ENCODE results near the gene TPI1. TPM values are rescaled to one million over a fixed set of nuclear protein-coding genes. Genes with fewer than 3 reads are reported as not detected.

The TPI1 gene
- total RNA-seq, 1 experiment from 2014 or later = 1,607 TPM

- Histone ChIP-seq H3K36me3 (replicated peaks; ENCODE audit: control insufficient read depth, insufficient read depth, low read length) (peaks cover 36% of the 10 kb centered on the region), H3K27me3 (ENCODE audit: control insufficient read depth, insufficient read depth, low read length) (no peaks in the 10 kb centered on the region), H3K4me3 (ENCODE audit: insufficient read depth, low read depth, low read length) (no peak overlapping the region)
- DNase-seq = no peak
Measured at GRCh38 chr12:6834254-6834653, 33.1 kb upstream of the TPI1 start.

DNA sequence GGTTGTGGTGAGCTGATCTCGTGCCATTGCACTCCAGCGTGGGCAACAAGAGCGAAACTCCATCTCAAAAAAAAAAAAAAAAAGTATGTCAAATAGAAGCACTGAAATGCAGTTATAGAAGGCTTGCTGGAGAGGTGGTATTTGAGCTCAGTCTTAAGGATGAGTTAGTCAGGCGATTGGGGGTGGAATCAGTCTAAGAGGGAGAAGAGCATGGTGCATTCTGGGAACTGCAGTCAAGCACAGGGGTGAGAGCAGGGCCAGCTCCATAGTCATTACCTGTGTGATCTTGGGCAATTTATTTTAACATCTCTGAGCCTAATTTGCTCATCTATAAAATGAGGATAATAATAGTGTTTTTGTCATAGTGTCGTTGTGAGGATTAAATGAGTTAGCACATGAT lies 32.5 kb upstream of the TPI1 start:
- Histone ChIP-seq H3K36me3 (replicated peaks; ENCODE audit: control insufficient read depth, insufficient read depth, low read length) (peaks cover 40% of the 10 kb centered on the region), H3K27me3 (ENCODE audit: control insufficient read depth, insufficient read depth, low read length) (no peaks in the 10 kb centered on the region), H3K4me3 (ENCODE audit: insufficient read depth, low read depth, low read length) (no peak overlapping the region)
- DNase-seq = no peak

GRCh38 chr12:6836851-6837250 lies 30.5 kb upstream of the TPI1 start:
- Histone ChIP-seq H3K36me3 (replicated peaks; ENCODE audit: control insufficient read depth, insufficient read depth, low read length) (peaks cover 27% of the 10 kb centered on the region), H3K27me3 (ENCODE audit: control insufficient read depth, insufficient read depth, low read length) (no peaks in the 10 kb centered on the region)

GRCh38 chr12:6837370-6838060 lies 29.8 kb upstream of the TPI1 start:
- Histone ChIP-seq H3K36me3 (replicated peaks; ENCODE audit: control insufficient read depth, insufficient read depth, low read length) (peaks cover 24% of the 10 kb centered on the region), H3K27me3 (ENCODE audit: control insufficient read depth, insufficient read depth, low read length) (no peaks in the 10 kb centered on the region), H3K4me3 (ENCODE audit: insufficient read depth, low read depth, low read length) (no peak overlapping the region)
- no peak for DNase-seq

More at GRCh38 chr12:6836851-6837250, 30.5 kb upstream of the TPI1 start:
- DNase-seq = no peak
- no peak overlapping the region for H3K4me3 ChIP-seq (ENCODE audit: insufficient read depth, low read depth, low read length)

DNA sequence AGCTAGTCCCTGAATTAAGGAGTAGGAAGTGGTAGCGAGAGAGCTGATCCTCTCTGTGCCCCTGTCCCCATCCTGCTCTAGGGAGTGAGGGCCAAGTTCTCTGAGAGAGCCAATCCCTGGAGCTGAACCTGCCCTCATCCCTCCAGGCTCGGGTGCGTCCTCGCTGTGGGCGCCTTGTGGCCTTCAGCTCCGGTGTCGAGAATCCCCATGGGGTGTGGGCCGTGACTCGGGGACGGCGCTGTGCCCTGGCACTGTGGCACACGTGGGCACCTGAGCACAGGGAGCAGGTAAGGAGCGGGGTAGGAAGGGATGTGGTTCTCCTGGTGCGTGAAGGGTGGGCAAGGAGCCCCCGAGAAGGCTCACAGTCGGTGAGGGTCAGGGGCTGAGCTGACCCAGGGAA lies 28.5 kb upstream of the TPI1 start:
- no peak for DNase-seq
- H3K36me3 ChIP-seq (replicated peaks; ENCODE audit: control insufficient read depth, insufficient read depth, low read length) = peaks cover 21% of the 10 kb centered on the region
- no peak overlapping the region for H3K4me3 ChIP-seq (ENCODE audit: insufficient read depth, low read depth, low read length)
- no peaks in the 10 kb centered on the region for H3K27me3 ChIP-seq (ENCODE audit: control insufficient read depth, insufficient read depth, low read length)

DNA sequence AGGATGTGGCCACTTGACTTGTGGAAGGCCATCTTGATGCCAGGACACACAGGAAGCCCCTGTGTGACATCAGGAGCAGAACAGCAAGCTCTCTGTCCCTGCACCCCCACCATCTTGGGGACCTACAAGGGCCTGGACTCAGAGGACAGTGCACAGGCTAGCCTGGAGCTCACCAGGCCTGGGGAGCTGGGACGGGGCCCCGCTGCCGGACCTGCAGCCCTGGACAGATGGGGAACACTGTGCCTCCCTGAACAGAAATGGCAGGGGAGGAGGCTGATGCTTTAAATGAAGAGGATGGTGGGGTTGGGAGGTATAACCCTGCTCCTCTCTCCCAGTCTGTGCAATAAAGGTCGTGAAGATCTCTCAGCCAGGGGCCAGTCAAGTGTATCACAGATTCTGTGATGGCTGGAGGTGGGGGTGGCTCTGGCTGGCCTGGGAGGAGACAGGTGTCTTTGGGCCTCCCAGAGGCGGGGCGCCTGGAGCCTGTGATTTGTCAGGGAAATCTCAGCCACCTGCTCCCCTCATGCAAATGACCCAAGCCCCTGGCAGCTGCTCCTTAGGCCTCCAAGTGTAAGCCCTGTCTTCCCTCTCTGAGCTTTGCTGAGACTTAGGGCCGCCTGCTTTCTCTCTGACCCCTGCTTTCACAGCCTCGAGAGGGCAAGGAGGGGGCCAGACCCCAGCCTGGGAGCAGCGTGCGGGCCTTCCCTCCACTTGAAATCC lies 27.7 kb upstream of the TPI1 start:
- peaks cover 18% of the 10 kb centered on the region for H3K36me3 ChIP-seq (replicated peaks; ENCODE audit: control insufficient read depth, insufficient read depth, low read length)
- H3K27me3 ChIP-seq (ENCODE audit: control insufficient read depth, insufficient read depth, low read length) = no peaks in the 10 kb centered on the region
- DNase-seq = peak; percentile 89

GRCh38 chr12:6840330-6840729 lies 27.0 kb upstream of the TPI1 start:
- Histone ChIP-seq H3K27me3 (ENCODE audit: control insufficient read depth, insufficient read depth, low read length) (no peaks in the 10 kb centered on the region), H3K36me3 (replicated peaks; ENCODE audit: control insufficient read depth, insufficient read depth, low read length) (peaks cover 18% of the 10 kb centered on the region), H3K4me3 (ENCODE audit: insufficient read depth, low read depth, low read length) (no peak overlapping the region)
- DNase-seq = no peak

More for the DNA sequence above, 27.7 kb upstream of the TPI1 start:
- H3K4me3 ChIP-seq (ENCODE audit: insufficient read depth, low read depth, low read length) = no peak overlapping the region

DNA sequence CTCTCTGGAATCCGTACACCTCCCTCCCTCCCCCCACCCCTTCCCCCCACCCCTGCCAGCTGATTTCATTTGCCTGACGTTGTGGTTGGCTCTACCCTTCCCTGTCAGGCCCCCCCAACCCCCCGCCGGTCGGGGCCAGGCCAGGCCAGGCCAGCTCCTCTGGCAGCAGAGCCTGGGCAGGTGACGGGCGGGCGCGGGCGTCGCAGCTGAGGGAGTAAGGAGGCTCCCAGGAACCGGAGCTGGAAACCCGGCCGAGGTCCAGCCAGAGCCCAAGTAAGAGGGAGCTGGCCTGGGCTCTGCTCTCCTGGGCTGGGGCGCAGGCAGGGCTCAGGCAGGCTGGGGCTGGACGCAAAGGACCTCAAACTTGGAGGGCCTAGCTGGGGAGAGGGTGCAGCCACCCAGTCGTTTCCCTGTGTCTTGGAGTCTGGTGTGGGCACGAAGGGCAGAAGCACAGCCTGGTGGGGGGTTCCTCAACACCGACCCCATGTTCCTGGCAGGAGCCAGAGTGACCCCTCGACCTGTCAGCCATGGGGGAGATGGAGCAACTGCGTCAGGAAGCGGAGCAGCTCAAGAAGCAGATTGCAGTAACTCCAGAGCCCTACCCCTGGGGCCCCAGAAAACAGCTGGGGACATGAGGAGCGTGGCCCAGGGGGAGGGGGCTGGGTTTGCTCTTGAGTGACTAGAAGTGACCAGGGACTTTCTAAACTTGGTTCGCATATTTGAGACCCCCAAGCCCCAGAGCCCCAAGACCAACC lies 26.4 kb upstream of the TPI1 start, which contains the start of gene GNB3:
GNB3 (plus strand) TSS at position 165 of the 755 bp plus-strand sequence; CDS start at position 528, 363 bp downstream.
- DNase-seq = no peak
- Histone ChIP-seq H3K36me3 (replicated peaks; ENCODE audit: control insufficient read depth, insufficient read depth, low read length) (peaks cover 21% of the 10 kb centered on the region), H3K4me3 (ENCODE audit: insufficient read depth, low read depth, low read length) (no peak within 1 kb of the TSS), H3K27me3 (ENCODE audit: control insufficient read depth, insufficient read depth, low read length) (no peaks in the 10 kb centered on the region)

DNA sequence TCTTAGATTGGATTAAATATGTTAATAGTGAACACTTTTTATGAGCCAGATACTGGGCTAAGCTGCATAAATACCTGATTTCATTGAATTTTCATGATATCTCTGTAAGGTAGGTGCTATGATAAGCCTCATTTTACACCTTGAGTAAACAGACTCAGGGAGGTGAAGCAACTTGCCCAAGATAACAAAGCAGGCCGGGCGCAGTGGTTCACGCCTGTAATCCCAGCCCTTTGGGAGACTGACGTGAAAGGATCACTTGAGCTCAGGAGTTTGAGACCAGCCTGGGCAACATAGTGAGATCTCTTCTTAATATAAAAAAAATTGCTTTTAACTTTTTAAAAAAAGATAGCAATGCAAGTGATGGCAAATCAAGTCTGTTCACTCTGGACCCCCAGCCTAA lies 25.3 kb upstream of the TPI1 start:
- no peaks in the 10 kb centered on the region for H3K27me3 ChIP-seq (ENCODE audit: control insufficient read depth, insufficient read depth, low read length)
- H3K36me3 ChIP-seq (replicated peaks; ENCODE audit: control insufficient read depth, insufficient read depth, low read length) = peaks cover 24% of the 10 kb centered on the region
- DNase-seq = no peak
- H3K4me3 ChIP-seq (ENCODE audit: insufficient read depth, low read depth, low read length) = no peak overlapping the region

- H3K27me3 ChIP-seq (ENCODE audit: control insufficient read depth, insufficient read depth, low read length) = no peaks in the 10 kb centered on the region
- peaks cover 30% of the 10 kb centered on the region for H3K36me3 ChIP-seq (replicated peaks; ENCODE audit: control insufficient read depth, insufficient read depth, low read length)
- peak; percentile 73 for DNase-seq
- H3K4me3 ChIP-seq (ENCODE audit: insufficient read depth, low read depth, low read length) = no peak overlapping the region
Measured at GRCh38 chr12:6843118-6843902, 24.0 kb upstream of the TPI1 start.

GRCh38 chr12:6845395-6845794 lies 21.9 kb upstream of the TPI1 start:
- Histone ChIP-seq H3K36me3 (replicated peaks; ENCODE audit: control insufficient read depth, insufficient read depth, low read length) (peaks cover 40% of the 10 kb centered on the region), H3K4me3 (ENCODE audit: insufficient read depth, low read depth, low read length) (no peak overlapping the region), H3K27me3 (ENCODE audit: control insufficient read depth, insufficient read depth, low read length) (no peaks in the 10 kb centered on the region)
- no peak for DNase-seq

DNA sequence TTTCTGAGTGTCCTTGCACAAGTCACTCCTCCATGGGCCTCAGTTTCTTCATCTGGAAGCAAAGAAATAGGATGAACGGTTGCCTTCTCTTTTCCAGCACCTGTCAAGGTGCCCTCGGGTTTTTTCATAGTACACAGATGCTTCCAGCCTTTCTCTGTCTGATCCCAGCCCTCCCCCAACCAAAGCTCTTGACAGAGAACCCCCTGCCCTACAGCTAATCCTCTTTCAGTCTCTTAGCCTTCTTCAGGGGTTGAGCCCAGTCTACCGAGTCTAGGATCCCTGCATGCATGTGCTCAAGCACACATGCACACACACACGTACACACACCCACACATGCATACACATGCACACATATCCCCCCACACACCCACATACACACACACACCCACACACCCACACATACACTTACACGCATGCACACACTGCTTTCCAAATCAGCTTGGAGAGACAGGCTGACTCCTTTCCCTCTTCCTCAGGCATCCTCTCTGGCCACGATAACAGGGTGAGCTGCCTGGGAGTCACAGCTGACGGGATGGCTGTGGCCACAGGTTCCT lies 20.9 kb upstream of the TPI1 start:
- no peak overlapping the region for H3K4me3 ChIP-seq (ENCODE audit: insufficient read depth, low read depth, low read length)
- peaks cover 40% of the 10 kb centered on the region for H3K36me3 ChIP-seq (replicated peaks; ENCODE audit: control insufficient read depth, insufficient read depth, low read length)
- no peak for DNase-seq
- H3K27me3 ChIP-seq (ENCODE audit: control insufficient read depth, insufficient read depth, low read length) = no peaks in the 10 kb centered on the region

DNA sequence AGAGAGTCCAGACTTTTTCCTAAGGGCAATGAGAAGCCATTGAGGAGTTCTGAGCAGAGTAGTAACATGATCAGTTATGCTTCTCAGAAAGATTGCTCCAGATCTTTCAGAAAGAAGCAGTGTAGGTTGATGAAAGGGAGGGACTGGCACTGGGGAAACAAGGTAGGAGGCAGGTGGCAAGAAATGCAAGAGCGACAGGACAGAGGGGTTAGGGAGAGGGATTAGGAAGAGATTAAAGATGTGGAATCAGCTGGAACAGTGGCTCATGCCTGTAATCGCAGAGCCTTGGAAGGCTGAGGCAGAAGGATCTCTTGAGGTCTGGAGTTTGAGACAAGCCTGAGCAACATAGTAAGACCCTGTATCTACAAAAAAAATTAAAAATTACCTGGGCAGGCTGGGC lies 19.7 kb upstream of the TPI1 start:
- Histone ChIP-seq H3K4me3 (ENCODE audit: insufficient read depth, low read depth, low read length) (no peak overlapping the region), H3K27me3 (ENCODE audit: control insufficient read depth, insufficient read depth, low read length) (no peaks in the 10 kb centered on the region), H3K36me3 (replicated peaks; ENCODE audit: control insufficient read depth, insufficient read depth, low read length) (peaks cover 40% of the 10 kb centered on the region)
- DNase-seq = no peak

GRCh38 chr12:6849427-6849826 lies 17.9 kb upstream of the TPI1 start:
- no peak for DNase-seq
- Histone ChIP-seq H3K27me3 (ENCODE audit: control insufficient read depth, insufficient read depth, low read length) (no peaks in the 10 kb centered on the region), H3K36me3 (replicated peaks; ENCODE audit: control insufficient read depth, insufficient read depth, low read length) (peaks cover 37% of the 10 kb centered on the region), H3K4me3 (ENCODE audit: insufficient read depth, low read depth, low read length) (no peak overlapping the region)
